Middle frontal gyrus (tissue), 1 donor: ENCODE results near the gene MRPS23.

Source experiments
- DNase-seq: peaks from one replicate; pipeline ENCODE4 v3.0.0-alpha.2; 2015; ENCODE audit warnings: low spot score; ENCODE audit errors: extremely low spot score

The MRPS23 gene

DNA sequence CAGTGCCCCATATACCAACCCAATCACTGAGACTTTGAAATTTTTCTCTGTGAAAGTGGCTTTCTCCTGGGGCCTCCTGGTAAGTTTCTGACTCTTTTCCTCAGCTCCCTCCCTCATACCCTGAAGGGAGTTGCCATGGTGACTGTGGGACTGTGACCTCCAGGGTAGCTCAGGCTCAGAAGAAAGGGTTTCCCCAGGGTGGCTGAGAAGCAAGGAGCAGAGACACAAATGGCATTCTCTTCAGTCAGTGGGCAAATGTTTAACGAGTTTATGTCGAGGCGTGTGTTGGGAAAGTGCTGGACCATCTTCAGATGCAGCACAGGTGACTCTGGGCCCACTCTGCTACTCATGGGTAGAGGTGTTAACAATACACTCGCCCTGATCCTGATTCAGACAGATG, 46.8 kb downstream of the MRPS23 start:
- no peak for DNase-seq

DNA sequence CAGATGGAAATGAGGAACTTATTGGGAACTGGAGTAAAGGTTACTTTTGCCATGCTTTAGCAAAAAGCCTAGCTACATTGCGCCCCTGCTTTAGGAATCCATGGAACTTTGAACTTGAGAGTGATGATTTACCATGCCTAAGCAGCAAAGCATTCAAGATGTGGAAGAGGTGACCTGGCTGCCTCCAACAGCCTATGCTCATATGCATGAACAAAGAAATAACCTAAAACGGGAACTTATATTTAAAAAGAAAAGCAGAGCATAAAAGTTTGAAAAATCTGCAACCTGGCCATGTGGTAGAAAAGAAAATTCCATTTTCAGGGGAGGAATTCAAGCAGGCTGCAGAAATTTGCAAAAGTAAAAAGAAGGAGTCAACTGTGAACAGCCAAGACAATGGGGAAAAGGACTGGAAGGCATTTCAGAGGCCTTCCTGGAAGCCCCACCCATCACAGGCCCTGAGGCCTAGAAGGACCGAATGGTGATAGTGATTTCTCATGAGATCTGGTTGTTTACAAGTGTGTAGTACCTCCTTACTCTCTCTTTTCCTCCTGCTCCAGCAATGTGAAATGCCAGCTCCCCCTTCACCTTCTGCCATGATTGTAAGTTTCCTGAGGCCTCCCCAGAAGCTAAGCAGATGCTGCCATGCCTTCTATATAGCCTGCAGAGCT, 48.7 kb downstream of the MRPS23 start:
- DNase-seq = no peak

DNA sequence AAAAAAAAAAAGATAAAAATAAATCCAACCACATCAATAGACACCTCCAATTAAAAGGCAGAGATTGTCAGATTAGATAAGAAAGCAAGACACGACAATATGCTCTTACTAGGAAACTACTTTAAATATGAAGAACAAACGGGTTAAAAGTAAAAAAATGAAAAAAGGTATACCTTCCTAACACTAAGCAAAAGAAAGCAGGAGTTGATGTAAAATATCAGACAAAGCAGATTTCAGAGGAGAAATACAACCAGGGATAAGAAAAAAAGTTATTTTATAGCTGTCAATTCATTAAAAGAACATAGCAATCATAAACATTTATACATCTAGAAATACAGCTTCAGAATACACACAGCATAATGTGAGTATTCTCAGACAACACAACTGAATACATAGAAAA, 55.0 kb downstream of the MRPS23 start:
- no peak for DNase-seq

DNA sequence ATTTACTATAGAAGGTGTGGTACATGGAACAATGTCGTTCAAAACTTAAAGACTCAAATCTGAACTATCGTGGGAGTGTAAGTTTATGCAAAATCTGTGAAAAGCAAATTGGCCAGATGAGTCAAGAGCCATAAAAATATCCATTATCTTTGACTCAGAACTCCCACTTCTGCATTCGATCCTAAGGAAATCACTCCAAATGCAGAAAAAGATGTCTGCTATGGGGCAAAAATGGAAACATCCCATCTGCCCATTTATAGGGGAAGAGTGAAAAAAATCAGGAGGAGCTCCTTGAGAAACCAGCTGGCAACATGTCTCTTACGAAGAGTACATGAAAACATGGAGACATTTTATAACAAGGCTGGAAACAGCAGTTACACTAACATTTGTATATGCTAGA, 61.1 kb downstream of the MRPS23 start:
- peak; percentile 69 for DNase-seq

DNA sequence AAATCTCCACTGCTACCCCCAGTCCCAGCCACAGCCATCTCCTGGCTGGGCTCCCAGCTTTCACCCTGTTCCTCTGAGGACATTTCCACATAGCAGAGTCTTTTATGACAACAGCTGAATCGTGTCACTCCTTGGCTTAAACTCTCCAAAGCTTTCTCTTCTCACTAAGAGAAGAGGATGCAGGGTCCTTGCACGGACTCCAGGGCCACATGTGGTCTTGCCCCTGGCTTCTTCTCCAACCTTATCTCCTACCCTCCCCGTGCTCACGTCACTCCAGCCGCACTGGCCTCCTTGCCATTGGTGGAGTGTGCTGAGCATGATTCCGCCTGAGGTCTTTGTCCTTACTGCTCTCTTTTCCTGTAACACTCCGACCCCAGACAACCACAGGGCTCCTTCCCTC, 64.8 kb downstream of the MRPS23 start:
- DNase-seq = no peak
